Mesodermal cell (in vitro differentiated cells): Measurements from ENCODE around the gene HMGCL. TPM values are rescaled to one million over a fixed set of nuclear protein-coding genes. Genes with fewer than 3 reads are reported as not detected.

Source experiments
- H3K27ac ChIP-seq: 2 replicates; pipeline ENCODE4 v1.7.0; 2013; ENCODE audit warnings: mild to moderate bottlenecking, low read depth, low read length, moderate library complexity; ENCODE audit not compliant: severe bottlenecking
- H3K36me3 ChIP-seq: 2 replicates; pipeline ENCODE4 v1.7.1; 2013; ENCODE audit warnings: mild to moderate bottlenecking, low read length, moderate library complexity; ENCODE audit not compliant: control insufficient read depth, insufficient read depth
- H3K4me1 ChIP-seq: one replicate; pipeline ENCODE4 v1.7.1; 2013; ENCODE audit warnings: mild to moderate bottlenecking, low read length; ENCODE audit not compliant: insufficient read depth, control insufficient read depth, poor library complexity, severe bottlenecking
- H3K4me3 ChIP-seq: 2 replicates; pipeline ENCODE4 v1.7.0; 2013; ENCODE audit warnings: low read length, control low read depth, mild to moderate bottlenecking; ENCODE audit not compliant: insufficient read depth, poor library complexity, severe bottlenecking; ENCODE audit errors: extremely low read depth
- H3K9me3 ChIP-seq: 2 replicates; pipeline ENCODE4 v1.7.1; 2013; ENCODE audit warnings: mild to moderate bottlenecking, low read length, moderate library complexity; ENCODE audit not compliant: control insufficient read depth
- WGBS, 2 experiments: methylation state at CpG; one replicate each; pipeline ENCODE4 v1.1.5; 2013; ENCODE audit warnings: missing lambda C conversion rate in 2 of 2; ENCODE audit not compliant: insufficient coverage in 2 of 2; 5-methylcytosine and 5-hydroxymethylcytosine counted together
- polyA plus RNA-seq, 2 experiments: library from polyadenylated mRNA; stranded (reverse); fragments of 50-300 nt; gene quantifications; one replicate each; pipeline ENCODE4 v1.2.3, GENCODE V29; 2013

Gene HMGCL
- 32.7 TPM for polyA plus RNA-seq (2013, experiment 1 of 2)
- polyA plus RNA-seq (2013, experiment 2 of 2) = 31.2 TPM

DNA sequence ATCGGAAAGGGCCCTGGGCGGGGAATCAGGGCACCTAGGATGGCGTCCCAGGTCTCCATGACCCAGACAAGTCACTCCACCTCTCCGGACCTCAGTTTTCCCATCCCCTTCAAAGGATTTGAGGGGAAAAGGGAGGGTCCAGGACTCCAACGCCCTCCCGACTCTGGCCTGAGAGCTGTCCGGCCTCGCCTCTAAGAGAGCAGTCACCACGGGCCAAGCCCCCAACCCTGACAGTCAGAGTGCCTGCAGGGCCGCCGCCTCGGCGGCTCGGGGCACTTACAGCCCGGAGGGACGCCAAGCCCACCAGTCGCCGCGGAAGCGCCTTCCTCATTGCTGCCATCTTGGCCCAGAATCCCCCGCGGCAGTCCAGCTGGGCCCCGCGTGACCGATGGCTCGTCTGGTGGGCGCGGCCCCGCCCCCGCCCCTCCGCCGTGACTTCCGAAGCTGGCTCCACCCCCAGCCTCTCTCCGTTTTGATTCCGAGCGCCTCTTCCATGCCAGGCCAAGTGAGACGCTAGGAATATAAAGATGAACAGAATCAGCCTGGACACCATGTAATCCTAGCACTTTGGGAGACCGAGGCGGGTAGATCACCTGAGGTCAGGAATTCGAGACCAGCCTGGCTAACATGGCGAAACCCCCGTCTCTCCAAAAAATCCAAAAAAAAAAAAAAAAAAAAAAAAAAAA is at the start of gene HMGCL:
TSS of gene HMGCL (minus strand) at position 354 of the 686 bp plus-strand sequence. CDS start at position 340, 14 bp downstream.
- H3K4me3 ChIP-seq = peak within 1 kb of the TSS; percentile 72
- H3K9me3 ChIP-seq = no peaks in the 10 kb centered on the region
- WGBS, 2 experiments = 0% methylated on average over 30 to 32 of the region's 42 CpGs
- peak within 1 kb of the TSS; percentile 55 for H3K27ac ChIP-seq
- peaks cover 5% of the 10 kb centered on the region for H3K4me1 ChIP-seq
- H3K36me3 ChIP-seq = no peaks in the 10 kb centered on the region

DNA sequence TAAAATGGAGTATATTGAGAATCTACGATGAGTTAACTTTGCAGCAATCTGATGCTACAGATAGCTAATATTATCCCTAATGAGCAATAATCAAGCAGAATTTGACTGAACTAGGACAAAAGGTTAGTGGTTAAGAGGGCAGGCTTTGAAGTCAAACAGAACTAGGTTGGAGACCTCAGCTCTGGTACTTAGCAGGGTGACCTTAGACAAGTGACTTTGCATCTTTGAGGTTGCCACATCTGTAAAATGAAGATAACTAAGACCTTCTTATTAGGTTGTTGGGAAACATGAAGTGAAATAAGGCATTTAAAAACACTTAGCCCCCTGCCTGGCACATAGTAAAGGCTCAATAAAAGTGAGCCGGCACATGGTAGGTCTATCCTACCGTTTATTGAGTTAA is 47.2 kb upstream of the HMGCL start:
- Histone ChIP-seq H3K4me3 (no peak overlapping the region), H3K36me3 (no peaks in the 10 kb centered on the region), H3K4me1 (no peaks in the 10 kb centered on the region), H3K9me3 (no peaks in the 10 kb centered on the region), H3K27ac (no peak overlapping the region)
- 95 to 96% methylated on average over 2 to 3 of the region's 3 CpGs for WGBS, 2 experiments

DNA sequence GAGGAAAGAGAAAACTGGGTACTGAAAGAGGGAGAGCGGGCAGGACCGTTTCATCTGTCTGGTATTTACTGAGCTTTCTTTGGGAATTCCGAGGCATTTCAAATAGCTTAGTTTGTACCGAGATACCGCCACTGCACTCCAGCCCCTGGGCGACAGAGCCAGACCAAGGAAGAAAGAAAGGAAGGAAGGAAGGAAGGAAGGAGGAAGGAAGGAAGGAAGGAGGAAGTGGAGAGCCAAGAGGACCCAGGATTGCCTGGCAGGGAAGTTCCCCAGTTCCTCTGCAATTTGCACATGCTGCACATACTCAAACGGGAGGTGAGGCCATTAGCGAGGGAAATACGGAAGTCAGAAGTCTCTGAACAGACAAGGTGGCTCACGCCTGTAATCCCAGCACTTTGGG is 43.8 kb upstream of the HMGCL start:
- Histone ChIP-seq H3K4me1 (no peaks in the 10 kb centered on the region), H3K4me3 (no peak overlapping the region), H3K9me3 (no peaks in the 10 kb centered on the region), H3K27ac (no peak overlapping the region), H3K36me3 (no peaks in the 10 kb centered on the region)
- 86 to 90% methylated on average over 9 to 10 of the region's 10 CpGs for WGBS, 2 experiments

DNA sequence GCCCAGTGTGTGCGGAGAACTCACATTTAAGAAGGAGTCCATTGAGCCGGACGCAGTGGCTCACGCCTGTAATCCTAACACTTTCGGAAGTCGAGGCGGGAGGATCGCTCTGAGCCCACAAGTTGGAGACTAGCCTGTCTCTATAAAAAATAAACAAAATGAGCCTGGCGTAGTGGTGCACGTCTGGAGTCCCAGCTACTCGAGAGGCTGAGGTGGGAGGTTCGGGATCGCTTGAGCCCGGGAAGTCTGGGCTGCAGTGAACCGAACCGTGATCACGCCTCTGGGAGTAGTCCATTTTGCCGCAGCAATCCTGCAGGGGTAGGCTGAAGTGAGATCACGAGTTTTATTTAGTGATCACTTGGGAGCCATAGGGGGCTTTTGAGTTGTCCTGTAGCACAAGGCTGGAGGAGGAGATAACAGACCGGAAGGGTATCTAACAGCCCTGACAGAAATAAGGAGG is 43.4 kb upstream of the HMGCL start:
- no peak overlapping the region for H3K27ac ChIP-seq
- H3K9me3 ChIP-seq = no peaks in the 10 kb centered on the region
- H3K4me1 ChIP-seq = no peaks in the 10 kb centered on the region
- no peaks in the 10 kb centered on the region for H3K36me3 ChIP-seq
- H3K4me3 ChIP-seq = peak overlapping the region; percentile 59
- WGBS, 2 experiments = 64 to 65% methylated on average over 16 to 20 of the region's 20 CpGs

DNA sequence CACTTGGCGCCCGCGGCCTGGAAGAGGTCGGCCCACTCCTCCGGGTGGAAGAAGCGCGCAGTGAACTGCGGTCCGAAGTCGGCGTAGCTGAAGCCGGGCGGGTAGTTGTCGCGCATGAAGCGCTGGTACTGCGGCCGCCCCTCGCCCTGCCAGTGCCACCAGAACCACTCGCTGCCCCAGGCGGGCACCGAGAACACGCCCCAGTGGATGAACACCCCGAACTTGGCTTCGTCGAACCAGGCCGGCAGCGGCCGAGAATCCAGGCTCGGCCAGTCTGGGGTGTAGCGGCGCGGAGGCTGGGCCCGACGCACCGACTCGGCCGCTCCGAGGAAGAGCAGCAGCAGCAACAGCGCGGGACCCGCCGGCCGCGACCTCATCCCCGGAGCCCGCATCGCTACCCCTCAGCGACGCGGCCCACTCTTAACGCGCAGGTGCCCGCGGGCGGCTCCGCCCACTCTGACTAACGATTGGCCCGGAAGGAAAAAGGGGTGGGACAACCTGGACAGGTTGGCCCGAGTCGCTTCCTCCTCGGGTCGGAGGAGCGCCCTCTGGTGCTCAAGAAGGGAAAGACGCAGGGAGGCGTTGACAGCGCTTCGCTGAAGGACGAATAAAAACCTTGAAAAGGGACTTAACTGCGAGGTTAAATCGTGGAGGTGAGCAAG is 42.8 kb upstream of the HMGCL start, which contains the start of gene FUCA1:
TSS of gene FUCA1 (minus strand) at position 396 of the 662 bp plus-strand sequence. CDS start at position 392, 4 bp downstream.
- no peaks in the 10 kb centered on the region for H3K9me3 ChIP-seq
- no peak within 1 kb of the TSS for H3K27ac ChIP-seq
- no peaks in the 10 kb centered on the region for H3K4me1 ChIP-seq
- WGBS, 2 experiments = 0 to 1% methylated on average over 50 to 60 of the region's 71 CpGs
- H3K36me3 ChIP-seq = no peaks in the 10 kb centered on the region
- H3K4me3 ChIP-seq = peak within 1 kb of the TSS; percentile 59

DNA sequence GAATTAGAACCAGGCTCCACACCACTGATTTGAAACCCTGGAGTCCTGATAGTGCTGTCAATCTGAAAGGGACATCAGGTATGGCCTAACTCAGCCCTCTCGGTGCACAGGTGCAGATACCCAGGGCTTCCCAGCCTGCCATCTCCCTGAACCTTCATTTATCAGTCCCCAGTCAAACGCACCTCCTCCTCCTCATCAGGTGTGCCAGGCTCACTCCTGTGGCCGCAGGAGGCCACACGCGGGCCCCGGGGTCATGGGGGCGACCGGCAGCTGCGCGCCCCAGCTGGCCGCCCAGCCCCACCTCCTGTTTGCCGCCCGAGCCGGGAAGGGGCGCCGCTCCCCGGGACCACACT is 42.3 kb upstream of the HMGCL start:
- 3 to 9% methylated on average over 12 to 15 of the region's 17 CpGs for WGBS, 2 experiments
- H3K36me3 ChIP-seq = no peaks in the 10 kb centered on the region
- peak overlapping the region; percentile 59 for H3K4me3 ChIP-seq

DNA sequence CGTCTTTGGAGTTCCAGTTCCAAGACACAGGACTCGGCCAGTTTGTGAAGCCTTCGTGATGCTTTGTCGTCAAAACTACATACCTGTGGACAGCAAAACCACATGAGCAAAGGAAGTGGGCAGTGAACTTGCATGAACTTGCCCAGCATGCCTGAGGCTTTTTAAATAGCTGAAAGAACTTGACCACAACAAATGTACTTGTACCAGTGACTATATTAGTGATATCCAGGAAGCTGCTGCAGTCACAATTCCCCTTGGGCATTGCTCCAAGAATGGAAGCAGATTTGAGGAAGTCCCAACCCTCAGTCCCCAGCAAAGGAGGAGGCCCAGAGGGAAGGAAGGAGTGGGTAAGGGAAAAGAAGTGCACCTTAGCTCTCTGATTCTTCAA is 40.3 kb upstream of the HMGCL start:
- no peak overlapping the region for H3K27ac ChIP-seq
- no peak overlapping the region for H3K4me3 ChIP-seq
- no peaks in the 10 kb centered on the region for H3K9me3 ChIP-seq
- 95% methylated on average over 4 of the region's 4 CpGs for WGBS, 2 experiments
- no peaks in the 10 kb centered on the region for H3K4me1 ChIP-seq
- no peaks in the 10 kb centered on the region for H3K36me3 ChIP-seq

More for the DNA sequence above, 42.3 kb upstream of the HMGCL start:
- H3K4me1 ChIP-seq = no peaks in the 10 kb centered on the region
- H3K9me3 ChIP-seq = no peaks in the 10 kb centered on the region
- H3K27ac ChIP-seq = no peak overlapping the region

DNA sequence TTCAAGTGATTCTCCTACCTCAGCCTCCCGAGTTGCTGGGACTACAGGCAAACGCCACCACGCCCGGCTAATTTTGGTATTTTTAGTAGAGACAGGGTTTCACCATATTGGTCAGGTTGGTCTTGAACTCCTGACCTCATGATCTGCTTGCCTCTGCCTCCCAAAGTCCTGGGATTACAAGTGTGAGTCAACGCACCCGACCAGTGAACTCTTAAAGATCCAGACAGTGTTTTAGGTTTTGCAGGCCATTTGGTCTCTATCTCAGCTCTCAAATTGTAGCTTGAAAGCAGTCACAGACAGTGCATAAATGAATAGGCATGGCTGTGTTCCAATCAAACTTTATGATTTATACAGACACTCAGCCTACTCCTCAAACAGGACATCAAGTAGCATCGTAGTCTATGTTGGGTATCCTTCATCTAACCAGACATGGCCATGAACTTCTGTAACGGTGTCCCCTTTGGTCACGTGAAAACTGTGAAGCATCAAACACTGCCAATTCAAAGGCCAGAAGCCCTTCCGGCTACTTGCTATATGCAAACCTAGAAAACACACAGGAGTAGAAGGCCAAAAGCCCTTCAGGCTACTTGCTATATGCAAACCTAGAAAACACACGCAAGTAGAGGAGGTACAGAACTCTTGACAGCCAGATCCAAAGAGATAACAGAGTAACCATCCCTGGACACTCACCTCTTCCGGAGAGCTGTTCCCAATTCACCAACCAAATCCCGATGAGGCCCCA is 39.7 kb upstream of the HMGCL start:
- Histone ChIP-seq H3K9me3 (no peaks in the 10 kb centered on the region), H3K4me1 (no peaks in the 10 kb centered on the region), H3K36me3 (no peaks in the 10 kb centered on the region), H3K27ac (no peak overlapping the region), H3K4me3 (no peak overlapping the region)
- WGBS, 2 experiments = 87 to 91% methylated on average over 11 of the region's 13 CpGs

DNA sequence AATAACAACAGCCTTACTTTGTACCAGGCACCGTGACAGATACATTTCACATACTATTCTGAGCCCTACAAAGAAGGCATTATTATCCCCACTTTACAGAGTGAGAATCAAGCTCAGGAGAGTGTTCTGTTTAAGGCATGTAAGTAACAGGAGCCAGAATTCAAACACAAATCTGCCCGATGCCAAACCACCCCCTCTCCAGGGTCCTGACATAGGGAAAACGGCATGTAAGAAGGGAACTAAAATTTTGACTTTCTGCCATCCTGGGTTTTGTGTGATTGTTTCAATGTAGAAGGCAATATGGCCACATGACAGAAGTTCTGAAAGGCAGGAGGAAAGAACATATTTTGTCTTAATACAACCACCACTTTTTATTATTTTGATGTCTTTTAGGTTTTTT is 37.4 kb upstream of the HMGCL start:
- Histone ChIP-seq H3K4me3 (no peak overlapping the region), H3K27ac (no peak overlapping the region), H3K36me3 (no peaks in the 10 kb centered on the region), H3K4me1 (no peaks in the 10 kb centered on the region), H3K9me3 (no peaks in the 10 kb centered on the region)
- 60% methylated on average over 1 of the region's 3 CpGs; no CpG with 5 or more reads in 1 of the 2 experiments for WGBS, 2 experiments

DNA sequence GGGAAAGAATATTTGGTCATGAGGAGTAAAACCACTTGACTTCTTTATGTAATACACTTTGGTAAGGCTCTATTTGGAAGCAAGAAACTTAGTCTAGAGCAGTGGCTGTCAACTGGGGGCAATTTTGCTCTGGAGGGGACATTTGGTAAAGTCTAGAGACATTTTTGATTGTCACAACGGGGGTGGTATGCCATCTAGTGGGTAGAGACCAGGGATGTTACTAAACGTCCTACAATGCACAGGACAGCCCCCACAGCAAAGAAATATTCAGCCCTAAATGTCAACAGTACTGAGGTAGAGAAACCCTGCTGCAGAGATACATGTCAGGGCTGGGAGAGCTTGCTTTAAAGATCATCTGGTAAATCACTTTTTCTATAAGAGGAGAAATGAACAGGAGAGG is 29.3 kb upstream of the HMGCL start:
- 71% methylated on average over 1 of the region's 2 CpGs; no CpG with 5 or more reads in 1 of the 2 experiments for WGBS, 2 experiments

More for the DNA sequence above, 29.3 kb upstream of the HMGCL start:
- H3K4me1 ChIP-seq = no peaks in the 10 kb centered on the region
- no peak overlapping the region for H3K4me3 ChIP-seq
- no peaks in the 10 kb centered on the region for H3K9me3 ChIP-seq
- H3K27ac ChIP-seq = no peak overlapping the region
- no peaks in the 10 kb centered on the region for H3K36me3 ChIP-seq
